GM23248 (cell line): ENCODE results near the gene PET100. TPM values are rescaled to one million over a fixed set of nuclear protein-coding genes. Genes with fewer than 3 reads are reported as not detected.

Experiments used
- DNase-seq: peaks from one replicate; pipeline ENCODE4 v3.0.0-alpha.2; 2015
- H2AFZ ChIP-seq: fragments of 200-600 bp; sonication (generic); 2 replicates; pipeline ENCODE4 v1.6.1; 2016; ENCODE audit warnings: antibody characterized with exemption
- H3F3A ChIP-seq: fragments of 200-600 bp; sonication (generic); 2 replicates; pipeline ENCODE4 v1.6.1; 2016; ENCODE audit warnings: mild to moderate bottlenecking, antibody characterized with exemption, mixed run types; ENCODE audit not compliant: insufficient read depth
- H3K27ac ChIP-seq: fragments of 200-600 bp; sonication (generic); 2 replicates; pipeline ENCODE4 v1.5.1; 2016; ENCODE audit warnings: mild to moderate bottlenecking
- H3K27me3 ChIP-seq: fragments of 200-600 bp; sonication (generic); replicated peaks from 2 replicates; pipeline ENCODE4 v1.6.1; 2016; ENCODE audit warnings: mild to moderate bottlenecking; ENCODE audit not compliant: insufficient read depth
- H3K36me3 ChIP-seq: fragments of 200-600 bp; sonication (generic); 2 replicates; pipeline ENCODE4 v1.6.1; 2016; ENCODE audit warnings: low read depth, mild to moderate bottlenecking
- H3K4me1 ChIP-seq: fragments of 200-600 bp; sonication (generic); 2 replicates; pipeline ENCODE4 v1.6.1; 2016; ENCODE audit warnings: mild to moderate bottlenecking; ENCODE audit not compliant: insufficient read depth
- H3K4me2 ChIP-seq: fragments of 200-600 bp; sonication (generic); one replicate; pipeline ENCODE4 v1.6.1; 2016; ENCODE audit warnings: mild to moderate bottlenecking; ENCODE audit not compliant: unreplicated experiment
- H3K4me3 ChIP-seq: fragments of 200-600 bp; sonication (generic); 2 replicates; pipeline ENCODE4 v1.5.1; 2016; ENCODE audit warnings: mild to moderate bottlenecking
- H3K79me2 ChIP-seq: fragments of 200-600 bp; sonication (generic); 2 replicates; pipeline ENCODE4 v1.6.1; 2016; ENCODE audit warnings: mild to moderate bottlenecking; ENCODE audit not compliant: insufficient read depth
- H3K9ac ChIP-seq: fragments of 200-600 bp; sonication (generic); 2 replicates; pipeline ENCODE4 v1.6.1; 2016; ENCODE audit warnings: mild to moderate bottlenecking
- H3K9me2 ChIP-seq: fragments of 200-600 bp; sonication (generic); 2 replicates; pipeline ENCODE4 v1.6.1; 2016; ENCODE audit warnings: mixed run types, mild to moderate bottlenecking, moderate library complexity; ENCODE audit not compliant: insufficient read depth
- H3K9me3 ChIP-seq: fragments of 200-600 bp; sonication (generic); one replicate; pipeline ENCODE4 v1.6.1; 2017; ENCODE audit warnings: low read depth
- H4K20me1 ChIP-seq: fragments of 200-600 bp; sonication (generic); 2 replicates; pipeline ENCODE4 v1.6.0; 2016; ENCODE audit not compliant: insufficient read depth
- EZH2 ChIP-seq: fragments of 200-600 bp; sonication (generic); IDR thresholded peaks from 2 replicates; pipeline ENCODE4 v1.6.1; 2018; ENCODE audit warnings: antibody characterized with exemption, mild to moderate bottlenecking; ENCODE audit not compliant: insufficient read depth, poor library complexity, severe bottlenecking
- EZH2phosphoT487 ChIP-seq: fragments of 200-600 bp; sonication (generic); IDR thresholded peaks from 2 replicates; pipeline ENCODE4 v1.6.1; 2018; ENCODE audit warnings: antibody characterized with exemption, moderate library complexity, mild to moderate bottlenecking, low read depth; ENCODE audit not compliant: insufficient read depth
- WGBS, 2 experiments: methylation state at CpG; one replicate each; pipeline ENCODE4 v1.1.6; 2015 to 2017; ENCODE audit warnings: low lambda C conversion rate in 2 of 2, low coverage in 1 of 2; ENCODE audit errors: missing lambda C conversion rate in 2 of 2; 5-methylcytosine and 5-hydroxymethylcytosine counted together
- in situ Hi-C: fragments of 300-500 bp; cut with MboI; formaldehyde crosslinking; loops from 2 replicates; pipeline ENCODE4 v1.15.0; 2020
- polyA plus RNA-seq: library from polyadenylated mRNA; unstranded; fragments of >200 nt; fragmentation: Nextera tagmentation; extraction: Ambion mirVana; gene quantifications from 2 replicates; pipeline ENCODE4 v1.2.1, GENCODE V29; 2016
- total RNA-seq: library from RNA; depleted of rRNA; stranded (reverse); fragments of >200 nt; shearing (Covaris generic); gene quantifications from 2 replicates; pipeline ENCODE4 v1.2.3, GENCODE V29; 2014

The PET100 gene
- total and polyA plus RNA-seq, 2 experiments from 2014 or later, result 13.5 to 199 TPM

- 85 to 86% methylated on average over 21 of the region's 21 CpGs for WGBS, 2 experiments
- no peaks in the 10 kb centered on the region for H3K36me3 ChIP-seq
- no peaks in the 10 kb centered on the region for H3K27me3 ChIP-seq
- H3K27ac ChIP-seq, result no peak overlapping the region
- DNase-seq, result no peak
- H3K9ac ChIP-seq, result no peak overlapping the region
- in situ Hi-C loops, result no loop called here
- no peak overlapping the region for H2AFZ ChIP-seq
- H3K4me1 ChIP-seq, result no peaks in the 10 kb centered on the region
- no peaks in the 10 kb centered on the region for H3F3A ChIP-seq
- H3K9me2 ChIP-seq, result no peaks in the 10 kb centered on the region
- no peak overlapping the region for H3K4me3 ChIP-seq
- H3K4me2 ChIP-seq, result no peak overlapping the region
- H3K9me3 ChIP-seq, result no peaks in the 10 kb centered on the region
- no peaks in the 10 kb centered on the region for H4K20me1 ChIP-seq
- H3K79me2 ChIP-seq, result no peaks in the 10 kb centered on the region
- TF ChIP-seq EZH2, result no peak
- TF ChIP-seq EZH2phosphoT487, result no peak
These were observed 10.7 kb upstream of the PET100 start for GRCh38 chr19:7618771-7619510.

- H2AFZ ChIP-seq, result no peak overlapping the region
- H3K9ac ChIP-seq, result no peak overlapping the region
- H3K4me1 ChIP-seq, result no peaks in the 10 kb centered on the region
- H4K20me1 ChIP-seq, result no peaks in the 10 kb centered on the region
- no peak overlapping the region for H3K27ac ChIP-seq
- TF ChIP-seq EZH2phosphoT487 (no peak), EZH2 (no peak)
- no peak overlapping the region for H3K4me3 ChIP-seq
- H3K36me3 ChIP-seq, result no peaks in the 10 kb centered on the region
- in situ Hi-C loops, result no loop called here
- H3K9me2 ChIP-seq, result no peaks in the 10 kb centered on the region
- H3K27me3 ChIP-seq, result no peaks in the 10 kb centered on the region
- no peaks in the 10 kb centered on the region for H3F3A ChIP-seq
- peaks cover under 1% of the 10 kb centered on the region; the same call in 1 of the 2 replicates for H3K79me2 ChIP-seq
- no peaks in the 10 kb centered on the region for H3K9me3 ChIP-seq
- no peak overlapping the region for H3K4me2 ChIP-seq
- 83 to 91% methylated on average over 28 to 46 of the region's 48 CpGs for WGBS, 2 experiments
- DNase-seq, result no peak
These were observed 9.7 kb upstream of the PET100 start for GRCh38 chr19:7619671-7620441.

- Histone ChIP-seq H3K9me3 (no peaks in the 10 kb centered on the region), H3F3A (no peaks in the 10 kb centered on the region), H3K27ac (no peak overlapping the region), H2AFZ (no peak overlapping the region), H3K4me2 (no peak overlapping the region), H3K4me3 (no peak overlapping the region), H3K36me3 (no peaks in the 10 kb centered on the region), H3K79me2 (peaks cover 9% of the 10 kb centered on the region), H3K27me3 (no peaks in the 10 kb centered on the region), H3K4me1 (no peaks in the 10 kb centered on the region), H4K20me1 (no peaks in the 10 kb centered on the region), H3K9ac (no peak overlapping the region), H3K9me2 (no peaks in the 10 kb centered on the region)
- in situ Hi-C loops, result no loop called here
- no peak for DNase-seq
- 96 to 97% methylated on average over 38 to 53 of the region's 57 CpGs for WGBS, 2 experiments
- TF ChIP-seq EZH2, result no peak
- no peak for TF ChIP-seq EZH2phosphoT487
These were observed 8.9 kb upstream of the PET100 start for GRCh38 chr19:7620442-7621412.
